GM23338 (cell line): ENCODE measurements around the gene CDC42EP5. TPM values are rescaled to one million over a fixed set of nuclear protein-coding genes. Genes with fewer than 3 reads are reported as not detected.
A peak's percentile ranks its signal among the peaks of the same experiment; 100 is the strongest.

Source experiments
- ATAC-seq: fragments of 200-7000 bp; cut with Tn5 transposase; 3 replicates; pipeline ENCODE4 v1.9.1; 2020
- DNase-seq: peaks from one replicate; pipeline ENCODE4 v3.0.0-alpha.2; 2015; ENCODE audit warnings: low spot score
- H2AFZ ChIP-seq: fragments of 200-600 bp; sonication (generic); 2 replicates; pipeline ENCODE4 v1.8.0; 2016; ENCODE audit warnings: antibody characterized with exemption, mild to moderate bottlenecking, moderate library complexity
- H3F3A ChIP-seq: fragments of 200-600 bp; sonication (generic); replicated peaks from 2 replicates; pipeline ENCODE4 v1.8.0; 2017; ENCODE audit warnings: antibody characterized with exemption, mixed run types, low read depth
- H3K27ac ChIP-seq: fragments of 200-600 bp; sonication (generic); 2 replicates; pipeline ENCODE4 v1.6.1; 2016; ENCODE audit warnings: low read depth
- H3K27me3 ChIP-seq: fragments of 200-600 bp; sonication (generic); 2 replicates; pipeline ENCODE4 v1.8.0; 2016; ENCODE audit warnings: mild to moderate bottlenecking, mixed run types, moderate library complexity; ENCODE audit not compliant: insufficient read depth
- H3K36me3 ChIP-seq: fragments of 200-600 bp; sonication (generic); 2 replicates; pipeline ENCODE4 v1.8.0; 2016; ENCODE audit warnings: mild to moderate bottlenecking; ENCODE audit not compliant: insufficient read depth
- H3K4me1 ChIP-seq: fragments of 200-600 bp; sonication (generic); 2 replicates; pipeline ENCODE4 v1.8.0; 2016; ENCODE audit warnings: mild to moderate bottlenecking, moderate library complexity; ENCODE audit not compliant: insufficient read depth
- H3K4me2 ChIP-seq: fragments of 200-600 bp; sonication (generic); 2 replicates; pipeline ENCODE4 v1.7.1; 2017; ENCODE audit warnings: mixed run types
- H3K4me3 ChIP-seq: fragments of 200-600 bp; sonication (generic); 2 replicates; pipeline ENCODE4 v1.6.1; 2016; ENCODE audit warnings: mixed run types
- H3K79me2 ChIP-seq: fragments of 200-600 bp; sonication (generic); replicated peaks from 2 replicates; pipeline ENCODE4 v1.8.0; 2017; ENCODE audit warnings: mild to moderate bottlenecking; ENCODE audit not compliant: insufficient read depth
- H3K9me2 ChIP-seq: fragments of 200-600 bp; sonication (generic); 2 replicates; pipeline ENCODE4 v1.8.0; 2017; ENCODE audit not compliant: insufficient read depth
- H4K20me1 ChIP-seq: fragments of 200-600 bp; sonication (generic); replicated peaks from 2 replicates; pipeline ENCODE4 v1.8.0; 2017; ENCODE audit warnings: mild to moderate bottlenecking; ENCODE audit not compliant: insufficient read depth
- H3K27ac Mint-ChIP-seq: 2 replicates; pipeline ENCODE4 v1.8.0; 2020; ENCODE audit warnings: inconsistent platforms, mild to moderate bottlenecking, moderate library complexity, mixed read lengths
- H3K27me3 Mint-ChIP-seq: 3 replicates; pipeline ENCODE4 v1.8.0; 2022; ENCODE audit warnings: low read depth, mild to moderate bottlenecking, moderate library complexity, mixed read lengths, inconsistent platforms; ENCODE audit not compliant: insufficient read depth, poor library complexity
- H3K36me3 Mint-ChIP-seq: 3 replicates; pipeline ENCODE4 v1.8.0; 2021; ENCODE audit warnings: low read depth, mild to moderate bottlenecking, inconsistent platforms, moderate library complexity, mixed read lengths
- H3K4me1 Mint-ChIP-seq: 3 replicates; pipeline ENCODE4 v1.8.0; 2020; ENCODE audit warnings: mild to moderate bottlenecking, inconsistent platforms, mixed read lengths
- H3K4me3 Mint-ChIP-seq: 3 replicates; pipeline ENCODE4 v1.8.0; 2021; ENCODE audit warnings: moderate library complexity, mild to moderate bottlenecking, inconsistent platforms, mixed read lengths
- H3K9me3 Mint-ChIP-seq: 3 replicates; pipeline ENCODE4 v1.8.0; 2020; ENCODE audit warnings: moderate library complexity, mild to moderate bottlenecking, inconsistent platforms, mixed read lengths
- CREB1 ChIP-seq: fragments of 250-450 bp; sonication (Bioruptor Pico); IDR thresholded peaks from 2 replicates; pipeline ENCODE4 v1.5.0; 2020; ENCODE audit warnings: low read depth, mild to moderate bottlenecking, moderate library complexity
- ETS1 ChIP-seq: IDR thresholded peaks from 2 replicates; pipeline ENCODE4 v1.6.1; 2016; ENCODE audit warnings: antibody characterized with exemption
- EZH2 ChIP-seq: fragments of 200-600 bp; sonication (generic); IDR thresholded peaks from one replicate; pipeline ENCODE4 v1.8.0; 2017; ENCODE audit warnings: antibody characterized with exemption, mild to moderate bottlenecking, low read depth; ENCODE audit not compliant: unreplicated experiment
- EZH2phosphoT487 ChIP-seq: fragments of 200-600 bp; sonication (generic); IDR thresholded peaks from one replicate; pipeline ENCODE4 v1.8.1; 2018; ENCODE audit warnings: antibody characterized with exemption; ENCODE audit not compliant: unreplicated experiment
- NANOG ChIP-seq: IDR thresholded peaks from 2 replicates; pipeline ENCODE4 v1.6.1; 2016; ENCODE audit warnings: antibody characterized with exemption, borderline replicate concordance
- POLR2AphosphoS5 ChIP-seq: IDR thresholded peaks from 2 replicates; pipeline ENCODE4 v1.6.1; 2016; ENCODE audit warnings: antibody characterized with exemption, low read depth
- REST ChIP-seq: IDR thresholded peaks from one replicate; pipeline ENCODE4 v1.6.1; 2018; ENCODE audit warnings: antibody characterized with exemption; ENCODE audit not compliant: unreplicated experiment
- STAT1 ChIP-seq: IDR thresholded peaks from one replicate; pipeline ENCODE4 v1.6.1; 2016; ENCODE audit warnings: antibody characterized with exemption; ENCODE audit not compliant: unreplicated experiment
- ZNF114 ChIP-seq: fragments of 250-450 bp; sonication (Bioruptor Pico); IDR thresholded peaks from 2 replicates; pipeline ENCODE4 v1.5.0; 2020; ENCODE audit warnings: mild to moderate bottlenecking, moderate library complexity
- ZNF331 ChIP-seq: fragments of 250-450 bp; sonication (Bioruptor Pico); IDR thresholded peaks from 2 replicates; pipeline ENCODE4 v1.5.0; 2020; ENCODE audit warnings: low read depth, mild to moderate bottlenecking, moderate library complexity
- polyA plus RNA-seq: library from polyadenylated mRNA; unstranded; fragments of >200 nt; fragmentation: Nextera tagmentation; extraction: Ambion mirVana; gene quantifications from 2 replicates; pipeline ENCODE4 v1.2.1, GENCODE V29; 2016
- total RNA-seq: library from RNA; depleted of rRNA; stranded (reverse); fragments of >200 nt; shearing (Covaris generic); gene quantifications from 2 replicates; pipeline ENCODE4 v1.2.3, GENCODE V29; 2014
- TF ChIP-seq, protein P1 (sequence below): fragments of 250-450 bp; sonication (Bioruptor Pico); IDR thresholded peaks from 2 replicates; pipeline ENCODE4 v1.5.0; 2020; ENCODE audit warnings: mild to moderate bottlenecking, moderate library complexity
- TF ChIP-seq, protein P2 (sequence below), 2 experiments: fragments of 200-600 bp in 1 of 2; sonication (generic) in 1 of 2; conservative IDR thresholded peaks; 2 replicates each; pipeline versions ENCODE4 v1.5.1 to v1.6.1; 2016 to 2017; ENCODE audit warnings: antibody characterized with exemption in 2 of 2, low read depth in 2 of 2, mild to moderate bottlenecking in 2 of 2, moderate library complexity in 1 of 2

Gene CDC42EP5
- total and polyA plus RNA-seq, 2 experiments from 2014 or later: 1.4 to 3.4 TPM

DNA sequence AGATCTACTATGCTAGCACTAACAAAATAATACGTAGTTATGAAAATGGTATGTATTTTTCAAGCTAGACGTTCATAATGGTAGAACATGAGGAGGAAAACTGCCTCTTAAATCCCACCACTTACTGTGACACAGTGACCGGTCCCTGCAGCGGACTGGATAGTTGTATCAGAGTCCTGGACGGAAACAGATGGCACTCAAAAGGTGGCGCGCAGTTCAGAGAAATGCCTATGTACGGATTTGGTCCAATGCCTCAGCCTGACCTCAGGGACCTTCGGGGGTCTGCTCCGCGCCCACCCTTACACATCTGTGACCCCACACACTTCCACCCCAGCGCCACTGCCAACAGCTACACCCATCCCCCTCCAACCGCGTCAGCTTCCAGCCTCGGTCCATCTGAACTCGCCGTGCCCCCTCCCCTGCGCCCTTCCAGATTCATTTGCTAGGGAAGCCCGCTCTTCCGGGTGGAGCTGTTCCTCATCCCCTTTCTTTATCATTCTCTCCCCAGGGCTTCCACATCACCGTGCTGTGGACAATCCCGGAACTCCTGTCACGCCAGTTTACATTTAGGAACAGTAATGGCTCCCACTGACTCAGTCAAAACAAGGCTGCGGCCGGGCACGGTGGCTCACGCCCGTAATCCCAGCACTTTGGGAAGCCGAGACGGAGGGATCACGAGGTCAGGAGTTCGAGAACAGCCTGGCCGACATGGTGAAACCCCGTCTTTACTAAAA is 24.9 kb downstream of the CDC42EP5 start:
- H3K4me1 ChIP-seq: peaks cover 9% of the 10 kb centered on the region
- H3K79me2 ChIP-seq: peaks cover 61% of the 10 kb centered on the region
- H3K4me2 ChIP-seq: peak overlapping the region; percentile 96
- ATAC-seq: peak; percentile 54
- H2AFZ ChIP-seq: peak overlapping the region; percentile 95
- peak overlapping the region; percentile 89 for H3K27ac ChIP-seq
- Mint-ChIP-seq H3K9me3 (peaks cover 12% of the 10 kb centered on the region), H3K27ac (peak overlapping the region; percentile 99), H3K27me3 (peaks cover 15% of the 10 kb centered on the region), H3K4me3 (peak overlapping the region; percentile 98), H3K36me3 (peaks cover 49% of the 10 kb centered on the region), H3K4me1 (peaks cover 19% of the 10 kb centered on the region)
- H3K27me3 ChIP-seq: no peaks in the 10 kb centered on the region
- H3K36me3 ChIP-seq: peaks cover 18% of the 10 kb centered on the region
- no peaks in the 10 kb centered on the region for H3F3A ChIP-seq
- peaks cover 36% of the 10 kb centered on the region for H4K20me1 ChIP-seq
- H3K4me3 ChIP-seq: peak overlapping the region; percentile 97
- DNase-seq: peak; percentile 74
- no peaks in the 10 kb centered on the region for H3K9me2 ChIP-seq
- TF ChIP-seq ZNF114 (no peak), NANOG (no peak), CREB1 (CRISPR knock-in tag) (no peak), ZNF331 (CRISPR knock-in tag) (no peak), ETS1 (no peak), REST (no peak), STAT1 (no peak), POLR2AphosphoS5 (no peak), EZH2phosphoT487 (no peak), EZH2 (no peak)
- TF ChIP-seq, protein P1, sequence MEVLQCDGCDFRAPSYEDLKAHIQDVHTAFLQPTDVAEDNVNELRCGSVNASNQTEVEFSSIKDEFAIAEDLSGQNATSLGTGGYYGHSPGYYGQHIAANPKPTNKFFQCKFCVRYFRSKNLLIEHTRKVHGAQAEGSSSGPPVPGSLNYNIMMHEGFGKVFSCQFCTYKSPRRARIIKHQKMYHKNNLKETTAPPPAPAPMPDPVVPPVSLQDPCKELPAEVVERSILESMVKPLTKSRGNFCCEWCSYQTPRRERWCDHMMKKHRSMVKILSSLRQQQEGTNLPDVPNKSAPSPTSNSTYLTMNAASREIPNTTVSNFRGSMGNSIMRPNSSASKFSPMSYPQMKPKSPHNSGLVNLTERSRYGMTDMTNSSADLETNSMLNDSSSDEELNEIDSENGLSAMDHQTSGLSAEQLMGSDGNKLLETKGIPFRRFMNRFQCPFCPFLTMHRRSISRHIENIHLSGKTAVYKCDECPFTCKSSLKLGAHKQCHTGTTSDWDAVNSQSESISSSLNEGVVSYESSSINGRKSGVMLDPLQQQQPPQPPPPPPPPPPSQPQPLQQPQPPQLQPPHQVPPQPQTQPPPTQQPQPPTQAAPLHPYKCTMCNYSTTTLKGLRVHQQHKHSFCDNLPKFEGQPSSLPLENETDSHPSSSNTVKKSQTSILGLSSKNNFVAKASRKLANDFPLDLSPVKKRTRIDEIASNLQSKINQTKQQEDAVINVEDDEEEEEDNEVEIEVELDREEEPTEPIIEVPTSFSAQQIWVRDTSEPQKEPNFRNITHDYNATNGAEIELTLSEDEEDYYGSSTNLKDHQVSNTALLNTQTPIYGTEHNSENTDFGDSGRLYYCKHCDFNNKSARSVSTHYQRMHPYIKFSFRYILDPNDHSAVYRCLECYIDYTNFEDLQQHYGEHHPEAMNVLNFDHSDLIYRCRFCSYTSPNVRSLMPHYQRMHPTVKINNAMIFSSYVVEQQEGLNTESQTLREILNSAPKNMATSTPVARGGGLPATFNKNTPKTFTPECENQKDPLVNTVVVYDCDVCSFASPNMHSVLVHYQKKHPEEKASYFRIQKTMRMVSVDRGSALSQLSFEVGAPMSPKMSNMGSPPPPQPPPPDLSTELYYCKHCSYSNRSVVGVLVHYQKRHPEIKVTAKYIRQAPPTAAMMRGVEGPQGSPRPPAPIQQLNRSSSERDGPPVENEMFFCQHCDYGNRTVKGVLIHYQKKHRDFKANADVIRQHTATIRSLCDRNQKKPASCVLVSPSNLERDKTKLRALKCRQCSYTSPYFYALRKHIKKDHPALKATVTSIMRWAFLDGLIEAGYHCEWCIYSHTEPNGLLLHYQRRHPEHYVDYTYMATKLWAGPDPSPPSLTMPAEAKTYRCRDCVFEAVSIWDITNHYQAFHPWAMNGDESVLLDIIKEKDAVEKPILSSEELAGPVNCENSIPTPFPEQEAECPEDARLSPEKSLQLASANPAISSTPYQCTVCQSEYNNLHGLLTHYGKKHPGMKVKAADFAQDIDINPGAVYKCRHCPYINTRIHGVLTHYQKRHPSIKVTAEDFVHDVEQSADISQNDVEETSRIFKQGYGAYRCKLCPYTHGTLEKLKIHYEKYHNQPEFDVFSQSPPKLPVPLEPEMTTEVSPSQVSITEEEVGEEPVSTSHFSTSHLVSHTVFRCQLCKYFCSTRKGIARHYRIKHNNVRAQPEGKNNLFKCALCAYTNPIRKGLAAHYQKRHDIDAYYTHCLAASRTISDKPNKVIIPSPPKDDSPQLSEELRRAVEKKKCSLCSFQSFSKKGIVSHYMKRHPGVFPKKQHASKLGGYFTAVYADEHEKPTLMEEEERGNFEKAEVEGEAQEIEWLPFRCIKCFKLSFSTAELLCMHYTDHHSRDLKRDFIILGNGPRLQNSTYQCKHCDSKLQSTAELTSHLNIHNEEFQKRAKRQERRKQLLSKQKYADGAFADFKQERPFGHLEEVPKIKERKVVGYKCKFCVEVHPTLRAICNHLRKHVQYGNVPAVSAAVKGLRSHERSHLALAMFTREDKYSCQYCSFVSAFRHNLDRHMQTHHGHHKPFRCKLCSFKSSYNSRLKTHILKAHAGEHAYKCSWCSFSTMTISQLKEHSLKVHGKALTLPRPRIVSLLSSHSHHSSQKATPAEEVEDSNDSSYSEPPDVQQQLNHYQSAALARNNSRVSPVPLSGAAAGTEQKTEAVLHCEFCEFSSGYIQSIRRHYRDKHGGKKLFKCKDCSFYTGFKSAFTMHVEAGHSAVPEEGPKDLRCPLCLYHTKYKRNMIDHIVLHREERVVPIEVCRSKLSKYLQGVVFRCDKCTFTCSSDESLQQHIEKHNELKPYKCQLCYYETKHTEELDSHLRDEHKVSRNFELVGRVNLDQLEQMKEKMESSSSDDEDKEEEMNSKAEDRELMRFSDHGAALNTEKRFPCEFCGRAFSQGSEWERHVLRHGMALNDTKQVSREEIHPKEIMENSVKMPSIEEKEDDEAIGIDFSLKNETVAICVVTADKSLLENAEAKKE: no peak
- TF ChIP-seq, protein P2, sequence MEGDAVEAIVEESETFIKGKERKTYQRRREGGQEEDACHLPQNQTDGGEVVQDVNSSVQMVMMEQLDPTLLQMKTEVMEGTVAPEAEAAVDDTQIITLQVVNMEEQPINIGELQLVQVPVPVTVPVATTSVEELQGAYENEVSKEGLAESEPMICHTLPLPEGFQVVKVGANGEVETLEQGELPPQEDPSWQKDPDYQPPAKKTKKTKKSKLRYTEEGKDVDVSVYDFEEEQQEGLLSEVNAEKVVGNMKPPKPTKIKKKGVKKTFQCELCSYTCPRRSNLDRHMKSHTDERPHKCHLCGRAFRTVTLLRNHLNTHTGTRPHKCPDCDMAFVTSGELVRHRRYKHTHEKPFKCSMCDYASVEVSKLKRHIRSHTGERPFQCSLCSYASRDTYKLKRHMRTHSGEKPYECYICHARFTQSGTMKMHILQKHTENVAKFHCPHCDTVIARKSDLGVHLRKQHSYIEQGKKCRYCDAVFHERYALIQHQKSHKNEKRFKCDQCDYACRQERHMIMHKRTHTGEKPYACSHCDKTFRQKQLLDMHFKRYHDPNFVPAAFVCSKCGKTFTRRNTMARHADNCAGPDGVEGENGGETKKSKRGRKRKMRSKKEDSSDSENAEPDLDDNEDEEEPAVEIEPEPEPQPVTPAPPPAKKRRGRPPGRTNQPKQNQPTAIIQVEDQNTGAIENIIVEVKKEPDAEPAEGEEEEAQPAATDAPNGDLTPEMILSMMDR (conservative IDR thresholded peaks at IDR 0.05; ENCODE audit: low read depth in 2 of 2): no peak
